Keratinocyte (primary cell): Measurements from ENCODE around the gene MUL1. TPM values are rescaled to one million over a fixed set of nuclear protein-coding genes. Genes with fewer than 3 reads are reported as not detected.

Source experiments
- DNase-seq: peaks from one replicate; pipeline ENCODE4 v3.0.0-alpha.2; 2011; ENCODE audit warnings: low read depth, missing footprints, low spot score
- FAIRE-seq: peaks from 2 replicates; lab custom pipeline; 2011; peaks lifted over from hg19 to GRCh38; lab: Jason Lieb, UNC
- H2AFZ ChIP-seq: 2 replicates; pipeline ENCODE4 v1.6.0; 2012; ENCODE audit warnings: low read length, control low read depth, inconsistent platforms; ENCODE audit not compliant: control insufficient read depth
- H3K27ac ChIP-seq: 2 replicates; pipeline ENCODE4 v1.5.1; 2011; ENCODE audit warnings: low read length; ENCODE audit not compliant: control insufficient read depth, insufficient read depth
- H3K27me3 ChIP-seq: 3 replicates; pipeline ENCODE4 v1.6.0; 2011; ENCODE audit warnings: low read length; ENCODE audit not compliant: control insufficient read depth, insufficient read depth; ENCODE audit errors: extremely low read depth
- H3K36me3 ChIP-seq, 2 experiments: 2 replicates in 1 of 2; 3 replicates in 1 of 2; pipeline ENCODE4 v1.5.1; 2011; ENCODE audit warnings: low read length in 2 of 2, mild to moderate bottlenecking in 1 of 2; ENCODE audit not compliant: control insufficient read depth in 2 of 2, insufficient read depth in 2 of 2; ENCODE audit errors: extremely low read depth in 1 of 2
- H3K4me1 ChIP-seq: 3 replicates; pipeline ENCODE4 v1.5.1; 2011; ENCODE audit warnings: low read length; ENCODE audit not compliant: control insufficient read depth, insufficient read depth; ENCODE audit errors: extremely low read depth
- H3K4me2 ChIP-seq: 3 replicates; pipeline ENCODE4 v1.6.0; 2011; ENCODE audit warnings: low read depth, low read length; ENCODE audit not compliant: control insufficient read depth, insufficient read depth; ENCODE audit errors: extremely low read depth
- H3K4me3 ChIP-seq, 3 experiments: fragments of 200-600 bp in 1 of 3; sonication (generic) in 1 of 3; 2 replicates in 2 of 3; 3 replicates in 1 of 3; pipeline ENCODE4 v1.5.1; 2011 to 2016; ENCODE audit warnings: low read length in 3 of 3, mild to moderate bottlenecking in 3 of 3, control low read depth in 2 of 3, inconsistent platforms in 1 of 3, low read depth in 1 of 3, mixed read lengths in 1 of 3, mixed run types in 1 of 3, moderate library complexity in 1 of 3; ENCODE audit not compliant: control insufficient read depth in 2 of 3, insufficient read depth in 2 of 3; ENCODE audit errors: extremely low read depth in 1 of 3
- H3K79me2 ChIP-seq: 2 replicates; pipeline ENCODE4 v1.6.0; 2012; ENCODE audit warnings: low read length; ENCODE audit not compliant: control insufficient read depth, insufficient read depth
- H3K9ac ChIP-seq: 3 replicates; pipeline ENCODE4 v1.6.0; 2011; ENCODE audit warnings: low read length; ENCODE audit not compliant: control insufficient read depth, insufficient read depth; ENCODE audit errors: extremely low read depth
- H3K9me1 ChIP-seq: 3 replicates; pipeline ENCODE4 v1.6.0; 2011; ENCODE audit warnings: low read length; ENCODE audit not compliant: control insufficient read depth, insufficient read depth; ENCODE audit errors: extremely low read depth
- H3K9me3 ChIP-seq: 2 replicates; pipeline ENCODE4 v1.5.1; 2012; ENCODE audit warnings: low read depth, low read length; ENCODE audit not compliant: control insufficient read depth
- H4K20me1 ChIP-seq: 3 replicates; pipeline ENCODE4 v1.6.0; 2011; ENCODE audit warnings: low read length; ENCODE audit not compliant: control insufficient read depth, insufficient read depth; ENCODE audit errors: extremely low read depth
- CTCF ChIP-seq, 3 experiments: IDR thresholded peaks in 1 of 3; conservative IDR thresholded peaks in 1 of 3; optimal IDR thresholded peaks in 1 of 3; 2 replicates in 2 of 3; 3 replicates in 1 of 3; pipeline versions ENCODE3 to v1.5.1; 2011; ENCODE audit warnings: low read length in 3 of 3, mild to moderate bottlenecking in 3 of 3, moderate library complexity in 2 of 3, control low read depth in 1 of 3, inconsistent platforms in 1 of 3; ENCODE audit not compliant: insufficient read depth in 2 of 3; ENCODE audit errors: extremely low read depth in 1 of 3
- EZH2 ChIP-seq: IDR thresholded peaks from one replicate; pipeline ENCODE4 v1.6.1; 2012; ENCODE audit warnings: inconsistent platforms, mild to moderate bottlenecking, low read length, moderate library complexity
- dilution Hi-C: fragments of 300-500 bp; cut with MboI; formaldehyde crosslinking; loops from one replicate; pipeline ENCODE4 v1.7.0; 2020; ENCODE audit warnings: low sequenced_read_pairs; ENCODE audit not compliant: extremely low pct_ligation_motif_present
- polyA plus RNA-seq, 5 experiments: library from polyadenylated mRNA; depleted of rRNA in 3 of 5; stranded (reverse) in 3 of 5; stranded (forward) in 1 of 5; unstranded in 1 of 5; fragments of >200 nt; gene quantifications; 1 replicate in 1 of 5; 2 replicates in 3 of 5; 3 replicates in 1 of 5; pipeline versions ENCODE4 v1.2.1 to v1.2.3, GENCODE V29; 2011 to 2012; ENCODE audit warnings: missing spikeins in 2 of 5, low read depth in 1 of 5, low replicate concordance in 1 of 5

The MUL1 gene
- polyA plus RNA-seq, 1 donor (not counting 4 experiments of a cell fraction or from before 2014, with no cell fraction given): 28.2 TPM

GRCh38 chr1:20494609-20495311 is 13.2 kb downstream of the MUL1 start:
- no peaks in the 10 kb centered on the region for H3K9me1 ChIP-seq
- peak overlapping the region in 2 of 3 experiments; percentile 14 to 43 for H3K4me3 ChIP-seq
- H3K4me1 ChIP-seq: peaks cover 51% of the 10 kb centered on the region
- H3K27ac ChIP-seq: peak overlapping the region; percentile 95
- H4K20me1 ChIP-seq: no peaks in the 10 kb centered on the region
- dilution Hi-C loops: no loop called here
- H3K4me2 ChIP-seq: peak overlapping the region; percentile 85
- TF ChIP-seq EZH2 (no peak), CTCF (optimal IDR thresholded peaks at IDR 0.05 in 1 of 3, IDR thresholded peaks at IDR 0.05 in 1 of 3, conservative IDR thresholded peaks at IDR 0.05 in 1 of 3; ENCODE audit: extremely low read depth in 1 of 3, insufficient read depth in 2 of 3, low read length in 3 of 3) (no peak)
- no peaks in the 10 kb centered on the region for H3K9me3 ChIP-seq
- peaks cover 2% of the 10 kb centered on the region for H3K79me2 ChIP-seq
- H3K36me3 ChIP-seq: peaks cover 4% of the 10 kb centered on the region in 2 experiments
- H3K27me3 ChIP-seq: no peaks in the 10 kb centered on the region
- peak overlapping the region; percentile 82 for H3K9ac ChIP-seq
- H2AFZ ChIP-seq: no peak overlapping the region
- DNase-seq (peak; percentile 90), FAIRE-seq (no peak)

- Histone ChIP-seq H2AFZ (peak overlapping the region; percentile 39), H3K9me1 (no peaks in the 10 kb centered on the region), H3K36me3 (peaks cover 0 to 4% of the 10 kb centered on the region in 2 experiments), H3K27me3 (no peaks in the 10 kb centered on the region), H3K4me2 (peak overlapping the region; percentile 85), H3K9me3 (no peaks in the 10 kb centered on the region), H3K4me3 (peak overlapping the region in 1 of 3 experiments; percentile 43), H4K20me1 (no peaks in the 10 kb centered on the region), H3K27ac (peak overlapping the region; percentile 95), H3K79me2 (no peaks in the 10 kb centered on the region), H3K4me1 (peaks cover 51% of the 10 kb centered on the region), H3K9ac (peak overlapping the region; percentile 82)
- dilution Hi-C loops: no loop called here
- peak; percentile 87 for DNase-seq
- peak; percentile 99 for FAIRE-seq
- TF ChIP-seq EZH2: no peak
- peak; percentile 89 to 99 (median 98) for TF ChIP-seq CTCF (optimal IDR thresholded peaks at IDR 0.05 in 1 of 3, IDR thresholded peaks at IDR 0.05 in 1 of 3, conservative IDR thresholded peaks at IDR 0.05 in 1 of 3; ENCODE audit: extremely low read depth in 1 of 3, insufficient read depth in 2 of 3, low read length in 3 of 3)
These were observed 13.9 kb downstream of the MUL1 start for GRCh38 chr1:20493839-20494608.
